Liver (tissue), 9 donors: ENCODE results near the gene OSTM1. TPM values are rescaled to one million over a fixed set of nuclear protein-coding genes. Genes with fewer than 3 reads are reported as not detected.

Source experiments
- DNase-seq: peaks from one replicate; pipeline ENCODE4 v3.0.0-alpha.2; 2017; ENCODE audit warnings: low spot score
- H3K27ac ChIP-seq, 2 donors: one replicate each; pipeline ENCODE4 v1.7.0; 2013; ENCODE audit warnings: inconsistent platforms in 2 of 2, low read length in 2 of 2, control low read depth in 1 of 2, low read depth in 1 of 2, mild to moderate bottlenecking in 1 of 2
- H3K27me3 ChIP-seq, 4 donors: one replicate each; pipeline versions ENCODE4 v1.6.1 to v1.7.0; 2013; ENCODE audit warnings: low read length in 3 of 4, inconsistent platforms in 1 of 4, mild to moderate bottlenecking in 1 of 4, moderate library complexity in 1 of 4; ENCODE audit not compliant: control insufficient read depth in 4 of 4, insufficient read depth in 4 of 4
- H3K36me3 ChIP-seq, 4 donors: one replicate each; pipeline versions ENCODE4 v1.6.1 to v1.7.0; 2013; ENCODE audit warnings: low read length in 3 of 4, mild to moderate bottlenecking in 3 of 4, low read depth in 1 of 4, moderate library complexity in 1 of 4; ENCODE audit not compliant: control insufficient read depth in 4 of 4, insufficient read depth in 3 of 4
- H3K4me1 ChIP-seq, 4 donors: one replicate each; pipeline versions ENCODE4 v1.6.1 to v1.7.0; 2013; ENCODE audit warnings: low read length in 3 of 4, mild to moderate bottlenecking in 3 of 4, moderate library complexity in 1 of 4; ENCODE audit not compliant: control insufficient read depth in 4 of 4, insufficient read depth in 4 of 4
- H3K4me3 ChIP-seq, 3 donors: one replicate each; pipeline versions ENCODE4 v1.6.1 to v1.7.0; 2013; ENCODE audit warnings: low read length in 3 of 3, control low read depth in 1 of 3, low read depth in 1 of 3, mild to moderate bottlenecking in 1 of 3
- H3K9ac ChIP-seq, 2 donors: one replicate each; pipeline ENCODE4 v1.7.0; 2013; ENCODE audit warnings: low read length in 2 of 2, mild to moderate bottlenecking in 2 of 2, moderate library complexity in 2 of 2, control low read depth in 1 of 2, low read depth in 1 of 2
- H3K9me3 ChIP-seq, 4 donors: one replicate each; pipeline versions ENCODE4 v1.6.1 to v1.7.0; 2013; ENCODE audit warnings: low read length in 3 of 4; ENCODE audit not compliant: control insufficient read depth in 4 of 4
- ATF3 ChIP-seq: IDR thresholded peaks from 2 replicates; pipeline ENCODE4 v1.6.1; 2016; ENCODE audit warnings: antibody characterized with exemption
- CTCF ChIP-seq: fragments of 150-350 bp; IDR thresholded peaks from 2 replicates; pipeline ENCODE4 v1.5.1; 2017; ENCODE audit warnings: improper control_type of control experiment, low read depth, low read length; ENCODE audit not compliant: missing input control
- EGR1 ChIP-seq, 2 donors: IDR thresholded peaks; 2 replicates each; pipeline ENCODE4 v1.6.1; 2016 to 2018; ENCODE audit warnings: antibody characterized with exemption in 2 of 2, low read depth in 2 of 2
- FOXA1 ChIP-seq: IDR thresholded peaks from 2 replicates; pipeline ENCODE4 v1.6.1; 2016; ENCODE audit warnings: antibody characterized with exemption
- FOXA2 ChIP-seq: IDR thresholded peaks from 2 replicates; pipeline ENCODE4 v1.6.1; 2016; ENCODE audit warnings: antibody characterized with exemption
- GABPA ChIP-seq, 2 donors: IDR thresholded peaks in 1 of 2; conservative IDR thresholded peaks in 1 of 2; 2 replicates each; pipeline ENCODE4 v1.6.1; 2016; ENCODE audit warnings: antibody characterized with exemption in 2 of 2, mild to moderate bottlenecking in 1 of 2, moderate library complexity in 1 of 2
- HNF4A ChIP-seq, 2 donors: conservative IDR thresholded peaks; 2 replicates each; pipeline ENCODE4 v1.6.1; 2016; ENCODE audit warnings: antibody characterized with exemption in 2 of 2, mild to moderate bottlenecking in 2 of 2
- HNF4G ChIP-seq: IDR thresholded peaks from 2 replicates; pipeline ENCODE4 v1.6.1; 2016; ENCODE audit warnings: antibody characterized with exemption
- JUND ChIP-seq, 2 donors: IDR thresholded peaks; 2 replicates each; pipeline ENCODE4 v1.6.1; 2016; ENCODE audit warnings: antibody characterized with exemption in 2 of 2
- NR2F2 ChIP-seq: IDR thresholded peaks from 2 replicates; pipeline ENCODE4 v1.6.1; 2016; ENCODE audit warnings: antibody characterized with exemption
- RAD21 ChIP-seq, 2 donors: IDR thresholded peaks; 2 replicates each; pipeline ENCODE4 v1.6.1; 2016; ENCODE audit warnings: antibody characterized with exemption in 2 of 2, mild to moderate bottlenecking in 2 of 2
- RXRA ChIP-seq, 2 donors: IDR thresholded peaks; 2 replicates each; pipeline ENCODE4 v1.6.1; 2017 to 2018; ENCODE audit warnings: antibody characterized with exemption in 2 of 2, mild to moderate bottlenecking in 1 of 2
- SP1 ChIP-seq: IDR thresholded peaks from 2 replicates; pipeline ENCODE4 v1.6.1; 2018; ENCODE audit warnings: antibody characterized with exemption, mild to moderate bottlenecking
- TAF1 ChIP-seq: conservative IDR thresholded peaks from 2 replicates; pipeline ENCODE4 v1.6.1; 2016; ENCODE audit warnings: antibody characterized with exemption, mild to moderate bottlenecking
- YY1 ChIP-seq: IDR thresholded peaks from 2 replicates; pipeline ENCODE4 v1.6.1; 2016; ENCODE audit warnings: antibody characterized with exemption, mild to moderate bottlenecking
- WGBS: extraction: QIAGEN DNeasy Blood & Tissue Kit; methylation state at CpG from one replicate; pipeline ENCODE4 v1.1.7; 2013; 5-methylcytosine and 5-hydroxymethylcytosine counted together
- polyA plus RNA-seq, 2 donors: library from polyadenylated mRNA; stranded (reverse) in 1 of 2; unstranded in 1 of 2; fragments of 200-250 nt in 1 of 2; fragments of >200 nt in 1 of 2; fragmentation: Nextera tagmentation in 1 of 2; extraction: Ambion mirVana in 1 of 2; gene quantifications; one replicate each; pipeline versions ENCODE4 v1.2.1 to v1.2.3, GENCODE V29; 2013 to 2015
- total RNA-seq, 2 donors: library from RNA; depleted of rRNA; stranded (reverse); fragments of >200 nt; gene quantifications; one replicate each; pipeline ENCODE4 v1.2.3, GENCODE V29; 2014
- TF ChIP-seq, protein P1 (sequence below): IDR thresholded peaks from 2 replicates; pipeline ENCODE4 v1.6.1; 2016; ENCODE audit warnings: antibody characterized with exemption, mild to moderate bottlenecking
- TF ChIP-seq, protein P2 (sequence below): IDR thresholded peaks from 2 replicates; pipeline ENCODE4 v1.6.1; 2016; ENCODE audit warnings: antibody characterized with exemption
- TF ChIP-seq, protein P3 (sequence below): IDR thresholded peaks from 2 replicates; pipeline ENCODE4 v1.6.1; 2016; ENCODE audit warnings: antibody characterized with exemption
- donor health status: healthy.
- donor health status: healthy.
- donor health status: healthy.
- donor health status: healthy.
- donor health status: healthy.

The OSTM1 gene
- total and polyA plus RNA-seq, 4 donors = 8.8 to 33.3 (median 11.3) TPM

- Histone ChIP-seq H3K4me3 (no peak overlapping the region), H3K27ac (no peak overlapping the region), H3K36me3 (no peaks in the 10 kb centered on the region), H3K9me3 (peaks cover 0 to 4% (median 0%) of the 10 kb centered on the region in 4 donors), H3K9ac (no peak overlapping the region), H3K27me3 (no peaks in the 10 kb centered on the region), H3K4me1 (no peaks in the 10 kb centered on the region)
- no peak for DNase-seq
- TF ChIP-seq, protein P1, sequence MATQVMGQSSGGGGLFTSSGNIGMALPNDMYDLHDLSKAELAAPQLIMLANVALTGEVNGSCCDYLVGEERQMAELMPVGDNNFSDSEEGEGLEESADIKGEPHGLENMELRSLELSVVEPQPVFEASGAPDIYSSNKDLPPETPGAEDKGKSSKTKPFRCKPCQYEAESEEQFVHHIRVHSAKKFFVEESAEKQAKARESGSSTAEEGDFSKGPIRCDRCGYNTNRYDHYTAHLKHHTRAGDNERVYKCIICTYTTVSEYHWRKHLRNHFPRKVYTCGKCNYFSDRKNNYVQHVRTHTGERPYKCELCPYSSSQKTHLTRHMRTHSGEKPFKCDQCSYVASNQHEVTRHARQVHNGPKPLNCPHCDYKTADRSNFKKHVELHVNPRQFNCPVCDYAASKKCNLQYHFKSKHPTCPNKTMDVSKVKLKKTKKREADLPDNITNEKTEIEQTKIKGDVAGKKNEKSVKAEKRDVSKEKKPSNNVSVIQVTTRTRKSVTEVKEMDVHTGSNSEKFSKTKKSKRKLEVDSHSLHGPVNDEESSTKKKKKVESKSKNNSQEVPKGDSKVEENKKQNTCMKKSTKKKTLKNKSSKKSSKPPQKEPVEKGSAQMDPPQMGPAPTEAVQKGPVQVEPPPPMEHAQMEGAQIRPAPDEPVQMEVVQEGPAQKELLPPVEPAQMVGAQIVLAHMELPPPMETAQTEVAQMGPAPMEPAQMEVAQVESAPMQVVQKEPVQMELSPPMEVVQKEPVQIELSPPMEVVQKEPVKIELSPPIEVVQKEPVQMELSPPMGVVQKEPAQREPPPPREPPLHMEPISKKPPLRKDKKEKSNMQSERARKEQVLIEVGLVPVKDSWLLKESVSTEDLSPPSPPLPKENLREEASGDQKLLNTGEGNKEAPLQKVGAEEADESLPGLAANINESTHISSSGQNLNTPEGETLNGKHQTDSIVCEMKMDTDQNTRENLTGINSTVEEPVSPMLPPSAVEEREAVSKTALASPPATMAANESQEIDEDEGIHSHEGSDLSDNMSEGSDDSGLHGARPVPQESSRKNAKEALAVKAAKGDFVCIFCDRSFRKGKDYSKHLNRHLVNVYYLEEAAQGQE = no peak
- no peak for TF ChIP-seq FOXA2
- TF ChIP-seq RAD21 (IDR thresholded peaks at IDR 0.05) = no peak
- no peak for TF ChIP-seq RXRA (IDR thresholded peaks at IDR 0.05)
- TF ChIP-seq, protein P2, sequence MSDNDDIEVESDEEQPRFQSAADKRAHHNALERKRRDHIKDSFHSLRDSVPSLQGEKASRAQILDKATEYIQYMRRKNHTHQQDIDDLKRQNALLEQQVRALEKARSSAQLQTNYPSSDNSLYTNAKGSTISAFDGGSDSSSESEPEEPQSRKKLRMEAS = no peak
- no peak for TF ChIP-seq GABPA (IDR thresholded peaks at IDR 0.05 in 1 of 2, conservative IDR thresholded peaks at IDR 0.05 in 1 of 2)
- TF ChIP-seq, protein P3, sequence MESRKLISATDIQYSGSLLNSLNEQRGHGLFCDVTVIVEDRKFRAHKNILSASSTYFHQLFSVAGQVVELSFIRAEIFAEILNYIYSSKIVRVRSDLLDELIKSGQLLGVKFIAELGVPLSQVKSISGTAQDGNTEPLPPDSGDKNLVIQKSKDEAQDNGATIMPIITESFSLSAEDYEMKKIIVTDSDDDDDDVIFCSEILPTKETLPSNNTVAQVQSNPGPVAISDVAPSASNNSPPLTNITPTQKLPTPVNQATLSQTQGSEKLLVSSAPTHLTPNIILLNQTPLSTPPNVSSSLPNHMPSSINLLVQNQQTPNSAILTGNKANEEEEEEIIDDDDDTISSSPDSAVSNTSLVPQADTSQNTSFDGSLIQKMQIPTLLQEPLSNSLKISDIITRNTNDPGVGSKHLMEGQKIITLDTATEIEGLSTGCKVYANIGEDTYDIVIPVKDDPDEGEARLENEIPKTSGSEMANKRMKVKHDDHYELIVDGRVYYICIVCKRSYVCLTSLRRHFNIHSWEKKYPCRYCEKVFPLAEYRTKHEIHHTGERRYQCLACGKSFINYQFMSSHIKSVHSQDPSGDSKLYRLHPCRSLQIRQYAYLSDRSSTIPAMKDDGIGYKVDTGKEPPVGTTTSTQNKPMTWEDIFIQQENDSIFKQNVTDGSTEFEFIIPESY = no peak
- TF ChIP-seq NR2F2 = no peak
- TF ChIP-seq TAF1 = no peak
- no peak for TF ChIP-seq SP1
- TF ChIP-seq JUND (IDR thresholded peaks at IDR 0.05) = no peak
- no peak for TF ChIP-seq FOXA1
- no peak for TF ChIP-seq HNF4G
- no peak for TF ChIP-seq HNF4A (conservative IDR thresholded peaks at IDR 0.05)
- TF ChIP-seq YY1 = no peak
- TF ChIP-seq CTCF = no peak
- no peak for TF ChIP-seq ATF3
- no peak for TF ChIP-seq EGR1 (IDR thresholded peaks at IDR 0.05; ENCODE audit: low read depth in 2 of 2)
- WGBS = 94% methylated on average over 15 of the region's 15 CpGs
These were observed 69.7 kb downstream of the OSTM1 start for GRCh38 chr6:108004861-108005260.
